SK-MEL-5 (cell line): Measurements from ENCODE around the gene RBBP8. TPM values are rescaled to one million over a fixed set of nuclear protein-coding genes. Genes with fewer than 3 reads are reported as not detected.
"Not testable (repeated sequence)": the region's sequence is repeated elsewhere in the genome, so short reads cannot be mapped to it uniquely, and the experiment has no call there.

ENCODE experiments used
- DNase-seq: peaks from one replicate; pipeline ENCODE4 v3.0.0-alpha.2; 2016; ENCODE audit warnings: low read depth, low spot score
- in situ Hi-C: cut with HindIII; loops from 2 replicates; pipeline ENCODE4 v1.10.0; 2016; ENCODE audit warnings: low sequenced_read_pairs, high pct_unique_total_duplicates, low pct_unique_long_range_greater_than_20kb
- total RNA-seq: library from RNA; depleted of rRNA; stranded (reverse); fragments of >200 nt; shearing (Covaris generic); gene quantifications from 2 replicates; pipeline ENCODE4 v1.2.3, GENCODE V29; 2014

Gene RBBP8
- total RNA-seq, 1 experiment from 2014 or later: 45.8 TPM

DNA sequence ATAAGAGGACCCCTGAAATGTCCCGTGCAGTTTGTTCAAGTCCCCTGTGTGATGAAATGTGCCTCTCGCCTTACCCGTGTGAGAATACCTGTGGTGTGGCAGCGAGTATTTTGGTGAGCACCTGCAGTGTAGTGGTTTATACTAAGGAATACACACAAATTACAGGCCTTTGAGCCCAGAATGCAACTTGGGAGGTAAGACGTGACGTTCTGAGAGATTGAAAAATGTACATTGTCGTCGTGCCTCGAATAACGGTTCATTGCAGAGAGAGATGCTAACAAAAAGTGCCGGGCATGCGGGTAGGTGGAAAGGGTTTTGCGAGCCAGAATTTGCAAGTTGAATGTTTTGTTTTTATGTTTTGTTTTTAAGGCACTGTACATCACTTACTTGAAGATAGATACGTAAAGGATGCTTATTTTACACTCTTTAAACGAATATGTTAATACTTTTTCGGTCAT, 867 bp downstream of the RBBP8 start:
- DNase-seq: no peak
- in situ Hi-C loops: no loop called here

DNA sequence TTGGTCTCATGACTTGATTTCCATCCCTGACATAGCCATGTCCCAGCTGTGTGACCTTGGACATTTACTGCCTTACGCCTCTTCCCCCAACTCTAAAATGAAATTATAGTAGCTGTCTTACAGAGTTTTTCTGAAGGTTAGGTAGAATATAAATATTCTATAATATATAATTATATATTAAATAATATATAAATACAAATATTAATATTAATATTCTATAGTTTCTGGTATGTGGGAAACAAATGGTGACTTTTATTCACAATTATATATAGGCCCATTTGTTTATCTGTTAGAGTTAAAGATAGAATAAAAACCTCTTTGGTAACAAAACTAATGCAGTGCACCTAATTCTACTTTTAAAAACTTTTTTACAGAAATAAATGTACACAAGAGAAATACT, 1.7 kb downstream of the RBBP8 start:
- DNase-seq: no peak
- in situ Hi-C loops: no loop called here

- DNase-seq: no peak
- in situ Hi-C loops: no loop called here
Observed at GRCh38 chr18:22935431-22935830, 2.3 kb downstream of the RBBP8 start.

DNA sequence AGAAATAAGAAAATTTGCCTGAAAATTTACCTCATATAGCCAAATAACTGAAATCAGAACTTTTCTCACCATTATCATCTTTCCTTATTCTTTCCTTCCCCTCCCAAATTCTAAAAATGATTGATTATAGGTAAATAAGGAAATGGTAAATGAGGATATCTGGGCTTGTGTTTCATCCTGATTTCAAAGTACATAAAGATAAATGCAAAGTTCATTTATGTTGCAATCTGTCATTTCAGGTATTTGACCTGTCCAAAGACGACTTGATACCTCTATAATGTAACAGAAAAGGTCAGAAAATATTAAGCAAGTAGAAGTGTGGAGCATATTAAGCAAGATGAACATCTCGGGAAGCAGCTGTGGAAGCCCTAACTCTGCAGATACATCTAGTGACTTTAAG, 3.4 kb downstream of the RBBP8 start:
- DNase-seq: no peak
- in situ Hi-C loops: no loop called here

- in situ Hi-C loops: no loop called here
- DNase-seq: no peak
Observed at GRCh38 chr18:22939649-22940048, 6.5 kb downstream of the RBBP8 start.

DNA sequence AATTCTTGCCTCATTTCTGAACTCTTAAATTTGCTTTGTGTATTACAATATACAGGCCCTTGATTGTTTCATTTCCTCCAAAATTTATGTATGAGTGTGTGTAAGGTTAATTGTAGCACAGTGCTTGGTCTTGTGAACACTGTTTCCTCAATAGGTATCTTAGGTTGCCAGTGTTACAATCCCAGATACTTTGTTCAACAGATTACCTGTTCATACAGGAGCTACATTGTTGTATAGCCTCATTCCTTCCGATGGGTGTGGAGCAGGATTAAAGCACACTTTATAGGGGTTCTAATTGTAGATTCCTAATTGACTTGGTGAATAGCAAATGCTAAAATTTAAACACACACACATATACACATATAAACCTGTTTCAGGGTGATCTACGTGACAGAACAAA, 10.7 kb downstream of the RBBP8 start:
- in situ Hi-C loops: no loop called here

GRCh38 chr18:22946217-22946616, 13.1 kb downstream of the RBBP8 start:
- DNase-seq: no peak
- in situ Hi-C loops: no loop called here

More for the DNA sequence above, 10.7 kb downstream of the RBBP8 start:
- DNase-seq: no peak

DNA sequence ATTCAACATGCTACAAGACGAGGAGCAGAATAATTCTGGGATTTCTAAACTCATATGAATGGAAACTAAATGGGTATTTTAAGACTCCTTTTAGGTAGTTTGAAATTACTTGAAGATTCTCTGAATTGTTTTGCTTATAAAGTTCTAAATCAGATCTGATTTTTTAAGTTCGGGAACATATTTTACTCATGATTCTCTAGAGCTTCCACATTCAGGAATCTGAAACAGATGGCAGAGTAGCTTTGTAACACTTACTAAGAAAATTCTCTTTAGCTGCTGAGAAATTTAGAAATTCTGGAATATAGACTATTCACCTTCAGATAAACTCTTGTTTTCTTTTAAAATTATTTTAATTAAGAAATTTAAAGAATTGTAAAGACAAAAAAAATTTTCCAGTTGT, 13.7 kb downstream of the RBBP8 start:
- DNase-seq: no peak
- in situ Hi-C loops: no loop called here

DNA sequence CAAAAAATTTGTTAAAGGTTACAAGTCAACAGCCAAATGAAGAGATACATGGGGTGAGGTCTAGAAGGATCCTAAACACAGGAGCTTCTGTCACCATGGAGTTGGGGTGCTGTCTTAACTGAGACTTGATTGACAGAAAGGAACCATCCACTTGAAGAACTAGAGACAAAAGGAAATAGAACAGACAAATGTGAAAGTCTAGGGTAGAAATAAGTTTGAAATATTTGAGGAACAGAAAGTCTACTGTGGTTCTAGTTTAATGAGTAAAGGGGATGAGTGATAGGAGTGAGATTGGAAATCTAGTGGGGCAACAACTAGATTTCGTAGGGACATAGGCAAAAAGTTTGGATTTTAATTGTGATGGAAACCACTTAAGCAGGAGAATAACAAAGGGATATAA, 18.7 kb downstream of the RBBP8 start:
- in situ Hi-C loops: no loop called here
- no peak for DNase-seq

DNA sequence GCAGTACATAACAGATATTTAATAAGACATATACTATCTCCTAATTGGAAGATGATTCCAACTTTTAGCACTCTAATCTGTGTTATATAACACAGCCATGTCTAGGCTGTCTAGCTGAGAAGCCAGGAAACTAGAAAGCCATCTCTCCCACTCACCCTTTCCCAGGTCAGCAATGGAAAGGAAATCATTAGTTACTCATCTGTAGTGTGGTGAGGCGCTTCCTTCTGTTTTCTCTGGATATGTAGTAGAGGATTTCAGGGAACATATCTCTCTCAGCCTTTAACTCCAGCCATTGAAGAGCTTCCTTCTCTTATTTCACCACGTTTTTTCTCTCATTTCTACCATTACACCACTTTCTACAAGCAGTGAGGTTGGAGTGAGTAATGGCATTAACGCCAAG, 19.4 kb downstream of the RBBP8 start:
- DNase-seq: no peak
- in situ Hi-C loops: no loop called here

GRCh38 chr18:22953982-22954381, 20.9 kb downstream of the RBBP8 start:
- DNase-seq, in situ Hi-C loops: not testable (repeated sequence)

- DNase-seq: no peak
- in situ Hi-C loops: no loop called here
Observed at GRCh38 chr18:22956226-22956625, 23.1 kb downstream of the RBBP8 start.

DNA sequence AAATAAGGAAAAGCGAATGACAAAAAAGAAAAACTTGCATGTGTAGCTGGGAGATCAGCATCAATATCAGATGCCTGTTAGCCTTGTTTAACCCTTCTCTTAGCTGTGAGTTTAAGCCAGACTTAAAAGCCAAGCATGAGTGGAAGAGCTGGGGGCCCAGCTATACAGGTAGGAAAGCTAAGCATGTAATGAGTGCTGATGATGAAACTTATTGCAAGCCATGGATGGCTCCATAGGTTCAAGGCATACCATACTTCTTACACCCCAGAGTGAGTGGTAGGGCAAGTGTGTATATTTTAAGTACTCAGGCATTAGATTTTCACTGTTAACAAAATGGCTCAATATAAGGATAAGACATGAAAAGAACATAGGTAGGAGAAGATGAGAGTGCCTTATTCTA, 28.0 kb downstream of the RBBP8 start:
- in situ Hi-C loops: no loop called here
- DNase-seq: no peak

GRCh38 chr18:22962004-22962403, 28.9 kb downstream of the RBBP8 start:
- in situ Hi-C loops: no loop called here
- DNase-seq: no peak

- in situ Hi-C loops: no loop called here
- DNase-seq: no peak
Observed at GRCh38 chr18:22964116-22964515, 31.0 kb downstream of the RBBP8 start.

- DNase-seq: no peak
- in situ Hi-C loops: no loop called here
Observed at GRCh38 chr18:22964722-22965121, 31.6 kb downstream of the RBBP8 start.

DNA sequence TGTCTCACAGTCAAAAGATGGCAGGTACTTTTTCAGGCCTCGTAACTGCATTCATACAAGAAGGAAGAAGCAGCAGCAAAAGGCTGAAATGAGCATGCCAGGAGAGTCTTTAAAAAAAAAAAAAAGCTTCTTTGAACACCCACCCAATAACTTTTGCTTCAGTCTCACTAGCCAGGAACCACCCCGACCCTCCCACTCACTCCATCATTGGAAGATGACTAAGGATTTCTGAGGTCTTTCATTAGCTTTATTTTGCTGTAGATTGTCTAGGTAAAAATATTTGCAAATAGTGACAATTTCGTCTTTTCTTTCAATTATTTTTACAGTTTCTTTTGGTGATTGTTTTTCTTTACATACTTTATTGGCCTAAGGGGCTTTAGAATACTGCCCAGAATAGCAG, 37.9 kb downstream of the RBBP8 start:
- no peak for DNase-seq
- in situ Hi-C loops: no loop called here

GRCh38 chr18:22974001-22974400, 40.9 kb downstream of the RBBP8 start:
- no peak for DNase-seq
- in situ Hi-C loops: no loop called here

GRCh38 chr18:22974707-22975106, 41.6 kb downstream of the RBBP8 start:
- in situ Hi-C loops: no loop called here
- DNase-seq: no peak

GRCh38 chr18:22975508-22975907, 42.4 kb downstream of the RBBP8 start:
- no peak for DNase-seq
- in situ Hi-C loops: no loop called here
